WTC11 (cell line): ENCODE measurements around the gene TMEM191C.
"Not testable (repeated sequence)": the region's sequence is repeated elsewhere in the genome, so short reads cannot be mapped to it uniquely, and the experiment has no call there.

Experiments
- ATF1 ChIP-seq: sonication (generic); formaldehyde crosslinking; IDR thresholded peaks from 2 replicates; pipeline ENCODE4 v1.8.1; 2023; ENCODE audit warnings: mild to moderate bottlenecking, moderate library complexity, missing genetic modification reagents
- CBFB ChIP-seq: sonication (generic); formaldehyde crosslinking; IDR thresholded peaks from 2 replicates; pipeline ENCODE4 v1.8.1; 2022; ENCODE audit warnings: mild to moderate bottlenecking, low read depth, missing genetic modification reagents
- NFATC4 ChIP-seq: fragments of 250-450 bp; sonication (Bioruptor Pico); IDR thresholded peaks from 2 replicates; pipeline ENCODE4 v1.9.0; 2021; ENCODE audit warnings: mild to moderate bottlenecking
- SP1 ChIP-seq: sonication (generic); formaldehyde crosslinking; conservative IDR thresholded peaks from 2 replicates; pipeline ENCODE4 v1.8.1; 2022; ENCODE audit warnings: missing genetic modification reagents
- TEAD4 ChIP-seq: sonication (generic); formaldehyde crosslinking; IDR thresholded peaks from 2 replicates; pipeline ENCODE4 v1.8.0; 2022; ENCODE audit warnings: mild to moderate bottlenecking, missing genetic modification reagents
- TF ChIP-seq, protein P1 (sequence below): fragments of 200-600 bp; IDR thresholded peaks from 2 replicates; pipeline ENCODE4 v1.8.0; 2022; ENCODE audit warnings: antibody characterized with exemption
- TF ChIP-seq, protein P2 (sequence below): sonication (generic); formaldehyde crosslinking; IDR thresholded peaks from 2 replicates; pipeline ENCODE4 v1.8.1; 2023; ENCODE audit warnings: mild to moderate bottlenecking, missing genetic modification reagents, moderate library complexity
- TF ChIP-seq, protein P3 (sequence below): sonication (generic); formaldehyde crosslinking; IDR thresholded peaks from 2 replicates; pipeline ENCODE4 v1.8.1; 2023; ENCODE audit warnings: mild to moderate bottlenecking, missing genetic modification reagents
- TF ChIP-seq, protein P4 (sequence below): sonication (generic); formaldehyde crosslinking; IDR thresholded peaks from 2 replicates; pipeline ENCODE4 v1.8.1; 2023; ENCODE audit warnings: mild to moderate bottlenecking, moderate library complexity, missing genetic modification reagents
- TF ChIP-seq, protein P5 (sequence below): sonication (generic); formaldehyde crosslinking; conservative IDR thresholded peaks from 2 replicates; pipeline ENCODE4 v1.8.1; 2023; ENCODE audit warnings: mild to moderate bottlenecking, low read depth, missing genetic modification reagents, moderate library complexity
- TF ChIP-seq, protein P6 (sequence below): sonication (generic); formaldehyde crosslinking; IDR thresholded peaks from 2 replicates; pipeline ENCODE4 v1.8.1; 2022; ENCODE audit warnings: mild to moderate bottlenecking, missing genetic modification reagents, moderate library complexity, borderline replicate concordance

DNA sequence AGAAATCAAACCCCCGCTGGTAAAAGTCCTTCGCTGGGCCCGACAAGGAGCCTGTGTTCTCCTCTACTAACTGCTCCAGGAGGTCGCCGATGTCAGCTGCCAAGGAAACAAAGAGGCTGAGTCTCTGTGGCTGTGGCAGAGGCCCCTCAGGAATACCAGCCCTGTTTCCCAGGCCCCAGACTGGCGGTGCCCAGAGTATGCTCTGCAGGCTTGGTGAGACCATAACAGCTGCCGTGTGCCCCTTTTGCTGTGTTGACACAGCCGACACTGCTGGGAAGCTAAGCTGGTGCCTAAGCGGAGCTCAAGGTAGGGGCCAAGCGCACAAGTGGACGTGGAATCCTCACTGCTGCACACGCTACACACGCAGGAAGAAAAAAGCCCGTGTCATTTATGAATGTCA lies 16.9 kb downstream of the TMEM191C start:
- TF ChIP-seq NFATC4, TEAD4, ATF1, SP1, CBFB (CRISPR knock-in tag): not testable (repeated sequence)
- TF ChIP-seq, protein P1, sequence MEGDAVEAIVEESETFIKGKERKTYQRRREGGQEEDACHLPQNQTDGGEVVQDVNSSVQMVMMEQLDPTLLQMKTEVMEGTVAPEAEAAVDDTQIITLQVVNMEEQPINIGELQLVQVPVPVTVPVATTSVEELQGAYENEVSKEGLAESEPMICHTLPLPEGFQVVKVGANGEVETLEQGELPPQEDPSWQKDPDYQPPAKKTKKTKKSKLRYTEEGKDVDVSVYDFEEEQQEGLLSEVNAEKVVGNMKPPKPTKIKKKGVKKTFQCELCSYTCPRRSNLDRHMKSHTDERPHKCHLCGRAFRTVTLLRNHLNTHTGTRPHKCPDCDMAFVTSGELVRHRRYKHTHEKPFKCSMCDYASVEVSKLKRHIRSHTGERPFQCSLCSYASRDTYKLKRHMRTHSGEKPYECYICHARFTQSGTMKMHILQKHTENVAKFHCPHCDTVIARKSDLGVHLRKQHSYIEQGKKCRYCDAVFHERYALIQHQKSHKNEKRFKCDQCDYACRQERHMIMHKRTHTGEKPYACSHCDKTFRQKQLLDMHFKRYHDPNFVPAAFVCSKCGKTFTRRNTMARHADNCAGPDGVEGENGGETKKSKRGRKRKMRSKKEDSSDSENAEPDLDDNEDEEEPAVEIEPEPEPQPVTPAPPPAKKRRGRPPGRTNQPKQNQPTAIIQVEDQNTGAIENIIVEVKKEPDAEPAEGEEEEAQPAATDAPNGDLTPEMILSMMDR, result not testable (repeated sequence)
- TF ChIP-seq, protein P2, sequence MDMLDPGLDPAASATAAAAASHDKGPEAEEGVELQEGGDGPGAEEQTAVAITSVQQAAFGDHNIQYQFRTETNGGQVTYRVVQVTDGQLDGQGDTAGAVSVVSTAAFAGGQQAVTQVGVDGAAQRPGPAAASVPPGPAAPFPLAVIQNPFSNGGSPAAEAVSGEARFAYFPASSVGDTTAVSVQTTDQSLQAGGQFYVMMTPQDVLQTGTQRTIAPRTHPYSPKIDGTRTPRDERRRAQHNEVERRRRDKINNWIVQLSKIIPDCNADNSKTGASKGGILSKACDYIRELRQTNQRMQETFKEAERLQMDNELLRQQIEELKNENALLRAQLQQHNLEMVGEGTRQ (CRISPR knock-in tag), result not testable (repeated sequence)
- TF ChIP-seq, protein P3, sequence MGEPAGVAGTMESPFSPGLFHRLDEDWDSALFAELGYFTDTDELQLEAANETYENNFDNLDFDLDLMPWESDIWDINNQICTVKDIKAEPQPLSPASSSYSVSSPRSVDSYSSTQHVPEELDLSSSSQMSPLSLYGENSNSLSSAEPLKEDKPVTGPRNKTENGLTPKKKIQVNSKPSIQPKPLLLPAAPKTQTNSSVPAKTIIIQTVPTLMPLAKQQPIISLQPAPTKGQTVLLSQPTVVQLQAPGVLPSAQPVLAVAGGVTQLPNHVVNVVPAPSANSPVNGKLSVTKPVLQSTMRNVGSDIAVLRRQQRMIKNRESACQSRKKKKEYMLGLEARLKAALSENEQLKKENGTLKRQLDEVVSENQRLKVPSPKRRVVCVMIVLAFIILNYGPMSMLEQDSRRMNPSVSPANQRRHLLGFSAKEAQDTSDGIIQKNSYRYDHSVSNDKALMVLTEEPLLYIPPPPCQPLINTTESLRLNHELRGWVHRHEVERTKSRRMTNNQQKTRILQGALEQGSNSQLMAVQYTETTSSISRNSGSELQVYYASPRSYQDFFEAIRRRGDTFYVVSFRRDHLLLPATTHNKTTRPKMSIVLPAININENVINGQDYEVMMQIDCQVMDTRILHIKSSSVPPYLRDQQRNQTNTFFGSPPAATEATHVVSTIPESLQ (CRISPR knock-in tag), result not testable (repeated sequence)
- TF ChIP-seq, protein P4, sequence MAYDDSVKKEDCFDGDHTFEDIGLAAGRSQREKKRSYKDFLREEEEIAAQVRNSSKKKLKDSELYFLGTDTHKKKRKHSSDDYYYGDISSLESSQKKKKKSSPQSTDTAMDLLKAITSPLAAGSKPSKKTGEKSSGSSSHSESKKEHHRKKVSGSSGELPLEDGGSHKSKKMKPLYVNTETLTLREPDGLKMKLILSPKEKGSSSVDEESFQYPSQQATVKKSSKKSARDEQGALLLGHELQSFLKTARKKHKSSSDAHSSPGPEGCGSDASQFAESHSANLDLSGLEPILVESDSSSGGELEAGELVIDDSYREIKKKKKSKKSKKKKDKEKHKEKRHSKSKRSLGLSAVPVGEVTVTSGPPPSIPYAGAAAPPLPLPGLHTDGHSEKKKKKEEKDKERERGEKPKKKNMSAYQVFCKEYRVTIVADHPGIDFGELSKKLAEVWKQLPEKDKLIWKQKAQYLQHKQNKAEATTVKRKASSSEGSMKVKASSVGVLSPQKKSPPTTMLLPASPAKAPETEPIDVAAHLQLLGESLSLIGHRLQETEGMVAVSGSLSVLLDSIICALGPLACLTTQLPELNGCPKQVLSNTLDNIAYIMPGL (CRISPR knock-in tag), result not testable (repeated sequence)
- TF ChIP-seq, protein P5, sequence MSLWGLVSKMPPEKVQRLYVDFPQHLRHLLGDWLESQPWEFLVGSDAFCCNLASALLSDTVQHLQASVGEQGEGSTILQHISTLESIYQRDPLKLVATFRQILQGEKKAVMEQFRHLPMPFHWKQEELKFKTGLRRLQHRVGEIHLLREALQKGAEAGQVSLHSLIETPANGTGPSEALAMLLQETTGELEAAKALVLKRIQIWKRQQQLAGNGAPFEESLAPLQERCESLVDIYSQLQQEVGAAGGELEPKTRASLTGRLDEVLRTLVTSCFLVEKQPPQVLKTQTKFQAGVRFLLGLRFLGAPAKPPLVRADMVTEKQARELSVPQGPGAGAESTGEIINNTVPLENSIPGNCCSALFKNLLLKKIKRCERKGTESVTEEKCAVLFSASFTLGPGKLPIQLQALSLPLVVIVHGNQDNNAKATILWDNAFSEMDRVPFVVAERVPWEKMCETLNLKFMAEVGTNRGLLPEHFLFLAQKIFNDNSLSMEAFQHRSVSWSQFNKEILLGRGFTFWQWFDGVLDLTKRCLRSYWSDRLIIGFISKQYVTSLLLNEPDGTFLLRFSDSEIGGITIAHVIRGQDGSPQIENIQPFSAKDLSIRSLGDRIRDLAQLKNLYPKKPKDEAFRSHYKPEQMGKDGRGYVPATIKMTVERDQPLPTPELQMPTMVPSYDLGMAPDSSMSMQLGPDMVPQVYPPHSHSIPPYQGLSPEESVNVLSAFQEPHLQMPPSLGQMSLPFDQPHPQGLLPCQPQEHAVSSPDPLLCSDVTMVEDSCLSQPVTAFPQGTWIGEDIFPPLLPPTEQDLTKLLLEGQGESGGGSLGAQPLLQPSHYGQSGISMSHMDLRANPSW, result not testable (repeated sequence)
- TF ChIP-seq, protein P6, sequence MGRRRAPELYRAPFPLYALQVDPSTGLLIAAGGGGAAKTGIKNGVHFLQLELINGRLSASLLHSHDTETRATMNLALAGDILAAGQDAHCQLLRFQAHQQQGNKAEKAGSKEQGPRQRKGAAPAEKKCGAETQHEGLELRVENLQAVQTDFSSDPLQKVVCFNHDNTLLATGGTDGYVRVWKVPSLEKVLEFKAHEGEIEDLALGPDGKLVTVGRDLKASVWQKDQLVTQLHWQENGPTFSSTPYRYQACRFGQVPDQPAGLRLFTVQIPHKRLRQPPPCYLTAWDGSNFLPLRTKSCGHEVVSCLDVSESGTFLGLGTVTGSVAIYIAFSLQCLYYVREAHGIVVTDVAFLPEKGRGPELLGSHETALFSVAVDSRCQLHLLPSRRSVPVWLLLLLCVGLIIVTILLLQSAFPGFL, result not testable (repeated sequence)
